Endothelial cell (in vitro differentiated cells): Measurements from ENCODE around the gene HSPA12B. TPM values are rescaled to one million over a fixed set of nuclear protein-coding genes. Genes with fewer than 3 reads are reported as not detected.

Experiments
- DNase-seq: peaks from one replicate; pipeline ENCODE4 v3.0.0; 2021; ENCODE audit warnings: low spot score
- H3K27ac Mint-ChIP-seq: one replicate; pipeline ENCODE4 v1.8.0; 2021; ENCODE audit warnings: mixed read lengths, inconsistent platforms; ENCODE audit not compliant: unreplicated experiment
- H3K27me3 Mint-ChIP-seq: one replicate; pipeline ENCODE4 v1.8.0; 2021; ENCODE audit warnings: mild to moderate bottlenecking, moderate library complexity, mixed read lengths, inconsistent platforms; ENCODE audit not compliant: unreplicated experiment
- H3K36me3 Mint-ChIP-seq: one replicate; pipeline ENCODE4 v1.8.0; 2021; ENCODE audit warnings: mild to moderate bottlenecking, low read depth, mixed read lengths, inconsistent platforms; ENCODE audit not compliant: unreplicated experiment
- H3K4me1 Mint-ChIP-seq: one replicate; pipeline ENCODE4 v1.8.0; 2021; ENCODE audit warnings: mild to moderate bottlenecking, mixed read lengths, inconsistent platforms; ENCODE audit not compliant: unreplicated experiment
- H3K4me3 Mint-ChIP-seq: one replicate; pipeline ENCODE4 v1.8.0; 2021; ENCODE audit warnings: mild to moderate bottlenecking, mixed read lengths, inconsistent platforms; ENCODE audit not compliant: unreplicated experiment
- H3K9me3 Mint-ChIP-seq: one replicate; pipeline ENCODE4 v1.8.0; 2021; ENCODE audit warnings: mixed read lengths, inconsistent platforms; ENCODE audit not compliant: unreplicated experiment
- CTCF ChIP-seq: fragments of 200-600 bp; sonication (generic); IDR thresholded peaks from one replicate; pipeline ENCODE4 v1.5.0; 2021; ENCODE audit warnings: antibody characterized with exemption; ENCODE audit not compliant: unreplicated experiment
- total RNA-seq: library from RNA; stranded (reverse); fragmentation: NEBNext Ultra II Directional; extraction: Animal tissue kit (Norgen Biotek cat#: 25700); gene quantifications from one replicate; pipeline ENCODE4 v1.2.1, GENCODE V29; 2021; ENCODE audit not compliant: unreplicated experiment

The HSPA12B gene
- total RNA-seq, 1 donor from 2014 or later, result 12.7 TPM

- no peak for TF ChIP-seq CTCF
- no peak for DNase-seq
- peaks cover 4% of the 10 kb centered on the region for H3K4me1 Mint-ChIP-seq
- H3K9me3 Mint-ChIP-seq, result no peaks in the 10 kb centered on the region
- H3K4me3 Mint-ChIP-seq, result no peak overlapping the region
- no peak overlapping the region for H3K27ac Mint-ChIP-seq
- H3K36me3 Mint-ChIP-seq, result no peaks in the 10 kb centered on the region
- H3K27me3 Mint-ChIP-seq, result peaks cover 7% of the 10 kb centered on the region
Observed at GRCh38 chr20:3723284-3723683, 9.2 kb upstream of the HSPA12B start.

GRCh38 chr20:3724356-3724755 lies 8.1 kb upstream of the HSPA12B start:
- no peak overlapping the region for H3K4me3 Mint-ChIP-seq
- no peak overlapping the region for H3K27ac Mint-ChIP-seq
- no peak for TF ChIP-seq CTCF
- peaks cover 4% of the 10 kb centered on the region for H3K4me1 Mint-ChIP-seq
- no peaks in the 10 kb centered on the region for H3K9me3 Mint-ChIP-seq
- H3K27me3 Mint-ChIP-seq, result peaks cover 7% of the 10 kb centered on the region
- H3K36me3 Mint-ChIP-seq, result no peaks in the 10 kb centered on the region
- DNase-seq, result no peak

- Mint-ChIP-seq H3K36me3 (no peaks in the 10 kb centered on the region), H3K27me3 (peaks cover 14% of the 10 kb centered on the region), H3K4me1 (peaks cover 10% of the 10 kb centered on the region), H3K27ac (no peak overlapping the region), H3K9me3 (no peaks in the 10 kb centered on the region), H3K4me3 (no peak overlapping the region)
- DNase-seq, result no peak
- no peak for TF ChIP-seq CTCF
Observed at GRCh38 chr20:3727401-3728021, 5.0 kb upstream of the HSPA12B start.

- H3K27me3 Mint-ChIP-seq, result peaks cover 17% of the 10 kb centered on the region
- no peak overlapping the region for H3K4me3 Mint-ChIP-seq
- H3K36me3 Mint-ChIP-seq, result no peaks in the 10 kb centered on the region
- no peak for DNase-seq
- H3K4me1 Mint-ChIP-seq, result peaks cover 15% of the 10 kb centered on the region
- H3K9me3 Mint-ChIP-seq, result no peaks in the 10 kb centered on the region
- H3K27ac Mint-ChIP-seq, result no peak overlapping the region
- no peak for TF ChIP-seq CTCF
Observed at GRCh38 chr20:3728354-3728753, 4.1 kb upstream of the HSPA12B start.

GRCh38 chr20:3728876-3729275 lies 3.6 kb upstream of the HSPA12B start:
- Mint-ChIP-seq H3K4me3 (no peak overlapping the region), H3K9me3 (no peaks in the 10 kb centered on the region), H3K27me3 (peaks cover 17% of the 10 kb centered on the region), H3K36me3 (no peaks in the 10 kb centered on the region), H3K27ac (no peak overlapping the region), H3K4me1 (peaks cover 18% of the 10 kb centered on the region)
- DNase-seq, result no peak
- TF ChIP-seq CTCF, result no peak
